Type B pancreatic cell (in vitro differentiated cells): ENCODE measurements around the gene PLD1. TPM values are rescaled to one million over a fixed set of nuclear protein-coding genes. Genes with fewer than 3 reads are reported as not detected.

Experiments used
- DNase-seq: peaks from one replicate; pipeline ENCODE4 v3.0.0; 2021; ENCODE audit warnings: mixed read lengths; ENCODE audit not compliant: unreplicated experiment; ENCODE audit errors: extremely low spot score
- H3K27ac Mint-ChIP-seq: 2 replicates; pipeline ENCODE4 v1.8.0; 2021; ENCODE audit warnings: mild to moderate bottlenecking, mixed read lengths
- H3K27me3 Mint-ChIP-seq: 2 replicates; pipeline ENCODE4 v1.8.0; 2021; ENCODE audit warnings: mixed read lengths
- H3K36me3 Mint-ChIP-seq: 2 replicates; pipeline ENCODE4 v1.8.0; 2021; ENCODE audit warnings: mixed read lengths
- H3K4me1 Mint-ChIP-seq: one replicate; pipeline ENCODE4 v1.8.0; 2021; ENCODE audit warnings: mixed read lengths; ENCODE audit not compliant: unreplicated experiment
- H3K4me3 Mint-ChIP-seq: 2 replicates; pipeline ENCODE4 v1.8.0; 2021; ENCODE audit warnings: mild to moderate bottlenecking, mixed read lengths
- H3K9me3 Mint-ChIP-seq: 2 replicates; pipeline ENCODE4 v1.8.0; 2021; ENCODE audit warnings: mixed read lengths
- CTCF ChIP-seq: fragments of 200-600 bp; sonication (generic); conservative IDR thresholded peaks from 2 replicates; pipeline ENCODE4 v1.5.0; 2021; ENCODE audit warnings: antibody characterized with exemption, mild to moderate bottlenecking
- total RNA-seq: library from RNA; stranded (reverse); gene quantifications from 2 replicates; pipeline ENCODE4 v1.2.1, GENCODE V29; 2021; ENCODE audit warnings: low replicate concordance

PLD1 gene
- total RNA-seq, 1 donor from 2014 or later = 33.3 TPM

GRCh38 chr3:171835116-171835515 lies 24.8 kb upstream of the PLD1 start:
- Mint-ChIP-seq H3K27me3 (no peaks in the 10 kb centered on the region), H3K27ac (no peak overlapping the region), H3K36me3 (no peaks in the 10 kb centered on the region), H3K4me1 (peaks cover 28% of the 10 kb centered on the region), H3K9me3 (no peaks in the 10 kb centered on the region), H3K4me3 (no peak overlapping the region)
- TF ChIP-seq CTCF = no peak
- no peak for DNase-seq

- Mint-ChIP-seq H3K9me3 (no peaks in the 10 kb centered on the region), H3K4me1 (peaks cover 35% of the 10 kb centered on the region), H3K27ac (no peak overlapping the region), H3K36me3 (no peaks in the 10 kb centered on the region), H3K27me3 (no peaks in the 10 kb centered on the region), H3K4me3 (no peak overlapping the region)
- no peak for TF ChIP-seq CTCF
- DNase-seq = no peak
These were observed 24.1 kb upstream of the PLD1 start for GRCh38 chr3:171834461-171834801.

- TF ChIP-seq CTCF = peak; percentile 71
- Mint-ChIP-seq H3K36me3 (no peaks in the 10 kb centered on the region), H3K27me3 (no peaks in the 10 kb centered on the region), H3K4me3 (no peak overlapping the region), H3K27ac (no peak overlapping the region), H3K9me3 (no peaks in the 10 kb centered on the region), H3K4me1 (peaks cover 36% of the 10 kb centered on the region)
- no peak for DNase-seq
These were observed 23.6 kb upstream of the PLD1 start for GRCh38 chr3:171833789-171834460.

- no peaks in the 10 kb centered on the region for H3K36me3 Mint-ChIP-seq
- H3K27ac Mint-ChIP-seq = no peak overlapping the region
- H3K4me1 Mint-ChIP-seq = peaks cover 29% of the 10 kb centered on the region
- no peaks in the 10 kb centered on the region for H3K27me3 Mint-ChIP-seq
- no peak for DNase-seq
- no peak for TF ChIP-seq CTCF
- H3K4me3 Mint-ChIP-seq = no peak overlapping the region
- H3K9me3 Mint-ChIP-seq = no peaks in the 10 kb centered on the region
These were observed 22.7 kb upstream of the PLD1 start for GRCh38 chr3:171832989-171833388.

- H3K4me1 Mint-ChIP-seq = peaks cover 30% of the 10 kb centered on the region
- no peaks in the 10 kb centered on the region for H3K27me3 Mint-ChIP-seq
- TF ChIP-seq CTCF = no peak
- no peaks in the 10 kb centered on the region for H3K9me3 Mint-ChIP-seq
- no peak overlapping the region for H3K4me3 Mint-ChIP-seq
- no peak overlapping the region for H3K27ac Mint-ChIP-seq
- H3K36me3 Mint-ChIP-seq = no peaks in the 10 kb centered on the region
- no peak for DNase-seq
These were observed 21.7 kb upstream of the PLD1 start for GRCh38 chr3:171831936-171832335.

GRCh38 chr3:171830518-171830875 lies 20.2 kb upstream of the PLD1 start:
- H3K36me3 Mint-ChIP-seq = no peaks in the 10 kb centered on the region
- no peaks in the 10 kb centered on the region for H3K9me3 Mint-ChIP-seq
- peaks cover 35% of the 10 kb centered on the region for H3K4me1 Mint-ChIP-seq
- no peak overlapping the region for H3K27ac Mint-ChIP-seq
- no peak for TF ChIP-seq CTCF
- no peaks in the 10 kb centered on the region for H3K27me3 Mint-ChIP-seq
- no peak overlapping the region for H3K4me3 Mint-ChIP-seq
- DNase-seq = no peak
